CD4-positive, alpha-beta T cell treated with Interleukin-15 for 1 hour (primary cell): ENCODE measurements around the gene PSMA2.
"Not testable (repeated sequence)": the region's sequence is repeated elsewhere in the genome, so short reads cannot be mapped to it uniquely, and the experiment has no call there.

Experiments
- DNase-seq: peaks from one replicate; pipeline ENCODE4 v3.0.0-alpha.2; 2020

Gene PSMA2

DNA sequence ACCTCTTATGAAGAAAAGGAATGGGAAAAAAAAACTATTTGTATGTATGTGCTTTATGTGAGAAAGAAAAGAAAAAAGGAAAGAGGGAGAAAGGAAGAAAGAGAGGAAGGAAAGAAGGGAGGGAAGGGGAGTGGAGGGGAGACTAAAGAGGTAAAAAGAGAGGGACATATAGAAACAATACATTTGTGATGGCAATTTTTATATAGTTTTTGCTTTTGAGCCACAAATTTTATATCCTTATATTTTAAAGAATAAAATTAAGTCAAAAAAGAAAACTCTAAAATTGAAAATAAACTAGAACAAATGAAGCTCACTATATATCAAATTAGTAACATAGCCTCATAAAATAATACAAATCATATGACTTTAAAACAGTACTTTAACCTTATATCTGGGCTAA lies 31.1 kb downstream of the PSMA2 start:
- DNase-seq: no peak

GRCh38 chr7:42893346-42894240 lies 38.4 kb downstream of the PSMA2 start:
- DNase-seq: no peak

- no peak for DNase-seq
Observed at GRCh38 chr7:42886893-42887505, 45.0 kb downstream of the PSMA2 start.

GRCh38 chr7:42886129-42886528 lies 45.8 kb downstream of the PSMA2 start:
- no peak for DNase-seq

- not testable (repeated sequence) for DNase-seq
Observed at GRCh38 chr7:42885183-42885582, 46.8 kb downstream of the PSMA2 start.

DNA sequence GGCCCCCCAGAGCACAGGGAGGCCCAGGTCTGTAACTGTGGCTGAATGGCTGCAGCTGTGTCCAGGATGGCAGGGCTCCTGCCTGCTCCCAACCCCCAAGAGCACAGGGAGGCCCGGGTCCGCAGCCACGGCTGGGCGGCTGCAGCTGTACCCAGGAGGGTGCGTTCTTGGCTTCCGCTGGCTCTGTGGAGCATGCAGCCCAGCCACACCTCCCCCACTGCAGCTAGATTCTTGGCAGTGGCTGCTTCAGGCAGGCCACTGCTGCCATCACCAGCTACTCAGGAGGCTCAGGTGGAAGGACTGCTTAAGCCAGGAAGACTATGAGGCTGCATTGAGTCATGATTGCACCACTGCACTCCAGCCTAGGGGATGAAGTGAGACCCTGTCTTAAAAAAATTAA lies 48.0 kb downstream of the PSMA2 start:
- DNase-seq: no peak

GRCh38 chr7:42880392-42880791 lies 51.6 kb downstream of the PSMA2 start:
- DNase-seq: no peak

- no peak for DNase-seq
Observed at GRCh38 chr7:42878303-42878702, 53.7 kb downstream of the PSMA2 start.

DNA sequence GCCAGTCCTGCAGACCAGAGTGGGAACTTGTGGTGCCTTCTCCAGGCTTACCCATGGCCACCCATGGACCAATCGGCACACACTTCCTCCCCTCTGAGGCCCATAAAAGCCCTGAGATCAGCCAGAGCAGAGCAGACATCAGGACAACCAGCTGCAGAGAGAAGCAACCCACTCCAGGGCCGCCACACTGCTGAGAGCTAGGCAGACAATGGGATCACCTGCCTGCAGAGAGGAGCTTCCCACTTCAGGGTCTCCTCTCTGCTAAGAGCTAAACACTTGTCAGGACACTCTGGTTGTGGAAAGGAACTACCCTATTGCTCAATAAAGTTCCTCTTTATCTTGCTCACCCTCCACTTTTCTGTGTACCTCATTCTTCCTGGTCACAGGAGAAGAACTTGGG lies 54.1 kb downstream of the PSMA2 start:
- DNase-seq: no peak

DNA sequence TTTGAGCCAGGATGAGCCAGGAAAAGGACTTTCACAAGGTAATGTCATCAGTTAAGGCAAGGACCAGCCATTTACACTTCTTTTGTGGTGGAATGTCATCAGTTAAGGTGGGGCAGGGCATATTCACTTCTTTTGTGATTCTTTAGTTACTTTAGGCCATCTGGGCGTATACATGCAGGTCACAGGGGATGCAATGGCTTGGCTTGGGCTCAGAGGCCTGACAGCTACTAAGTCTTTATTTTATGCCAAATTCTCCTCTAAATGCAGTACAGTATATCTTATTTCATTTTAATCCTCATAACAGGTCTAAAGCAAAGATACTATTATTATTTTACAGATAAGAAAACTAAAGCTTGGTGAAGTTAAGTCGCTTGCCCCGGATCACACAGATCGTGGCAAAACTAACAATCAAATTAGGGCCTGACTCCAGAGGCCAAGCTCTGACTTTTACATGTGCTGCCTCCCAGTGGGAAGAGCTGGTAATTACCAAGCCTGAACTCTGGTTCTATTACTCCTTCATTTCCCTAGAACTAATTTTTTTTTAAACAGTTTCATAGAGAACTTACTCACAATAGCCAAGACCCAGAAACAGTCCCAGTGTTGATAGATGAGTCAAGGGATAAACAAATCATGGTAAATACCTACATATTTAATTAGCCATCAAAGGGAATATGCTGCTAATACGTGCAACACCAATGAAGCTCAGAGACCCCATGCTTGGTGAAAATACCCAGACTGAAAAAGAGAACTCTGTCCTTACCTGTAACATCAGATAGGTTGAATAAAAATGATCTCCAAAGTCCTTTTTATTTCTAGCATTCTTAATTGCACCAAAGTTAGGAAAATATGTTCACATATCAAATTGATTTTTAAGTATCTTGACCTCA lies 55.5 kb downstream of the PSMA2 start:
- DNase-seq: no peak

DNA sequence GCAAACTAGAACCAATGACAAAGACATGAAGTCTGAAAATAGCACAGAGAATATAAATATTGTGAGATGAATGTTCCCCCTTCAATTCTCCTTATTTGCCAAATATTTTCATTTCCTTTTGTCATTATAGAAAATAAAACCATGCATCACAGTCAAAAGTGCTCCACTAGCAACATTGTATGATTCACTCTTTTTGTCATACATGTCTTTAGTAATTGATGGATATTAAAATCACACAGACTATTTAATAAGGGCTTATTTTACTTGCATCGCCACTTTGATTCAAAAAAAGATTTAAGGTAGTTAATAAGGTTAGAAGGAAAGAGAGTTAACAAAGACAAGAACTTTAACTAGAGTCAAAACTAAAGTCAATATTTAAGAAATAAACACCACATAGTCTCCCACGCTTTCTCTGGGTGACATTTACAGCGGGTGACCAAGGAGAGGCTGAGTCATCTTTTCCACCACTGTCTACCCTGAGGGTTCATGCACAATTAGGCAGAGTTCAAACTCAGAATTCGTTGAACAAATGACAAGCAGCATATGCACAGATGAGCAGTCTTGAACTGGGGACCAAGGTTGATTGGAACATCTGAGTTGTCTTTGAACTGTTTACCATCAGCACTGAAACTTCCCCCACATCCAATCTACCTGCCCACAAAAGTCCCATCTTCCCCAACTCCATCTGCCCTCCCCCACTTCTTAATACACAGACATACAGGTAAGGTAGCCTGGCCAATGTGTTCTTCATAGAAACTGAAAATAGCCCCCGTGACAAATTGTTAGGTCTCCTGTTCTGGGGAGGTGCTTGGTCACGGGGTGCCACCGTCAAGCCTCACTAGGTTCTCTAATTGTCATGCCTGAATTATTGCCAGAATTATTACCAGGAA lies 62.6 kb downstream of the PSMA2 start:
- DNase-seq: no peak

DNA sequence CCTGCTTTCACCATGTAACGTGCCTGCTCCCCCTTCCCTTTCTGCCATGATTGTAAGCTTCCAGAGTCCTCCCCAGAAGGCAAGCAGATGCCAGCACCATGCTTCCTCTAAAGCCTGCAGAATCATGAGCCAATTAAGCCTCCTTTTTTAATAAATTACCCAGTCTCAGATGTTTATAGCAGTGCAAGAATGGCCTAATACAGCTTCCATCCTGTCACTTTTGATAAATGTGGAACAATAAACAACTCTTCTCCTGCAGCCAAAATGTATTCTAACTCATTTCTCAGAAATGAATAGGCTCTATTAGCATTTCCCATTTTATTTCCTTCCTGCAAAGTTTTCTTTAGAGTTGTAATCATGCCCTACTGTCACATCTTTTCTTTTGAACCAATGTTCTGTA lies 63.5 kb downstream of the PSMA2 start:
- DNase-seq: no peak
